Activated CD4-positive, alpha-beta T cell treated with anti-CD3 and anti-CD28 coated beads, Interleukin-2, Interleukin-4, amounts not matched to agents 100 ng/mL and 50 ng/mL, durations not matched to agents 16 hours and 8 hours (primary cell): Measurements from ENCODE around the gene CEP57.

Source experiments
- DNase-seq: peaks from one replicate; pipeline ENCODE4 v3.0.0-alpha.2; 2020; ENCODE audit warnings: low spot score

CEP57 gene

GRCh38 chr11:95790123-95790932 is at the start of gene CEP57:
CEP57 (plus strand) TSS chr11:95790498; CDS start chr11:95790699, 201 bp downstream.
- DNase-seq, result peak; percentile 98

GRCh38 chr11:95750101-95750500 is 40.2 kb upstream of the CEP57 start:
- DNase-seq, result no peak

- DNase-seq, result no peak
These were observed 38.8 kb upstream of the CEP57 start for GRCh38 chr11:95751515-95751914.

GRCh38 chr11:95760941-95761340 is 29.4 kb upstream of the CEP57 start:
- no peak for DNase-seq

- DNase-seq, result no peak
These were observed 27.8 kb upstream of the CEP57 start for GRCh38 chr11:95762534-95762933.

GRCh38 chr11:95764267-95764898 is 25.9 kb upstream of the CEP57 start:
- peak; percentile 57 for DNase-seq

GRCh38 chr11:95766701-95767100 is 23.6 kb upstream of the CEP57 start:
- DNase-seq, result no peak

GRCh38 chr11:95767498-95767897 is 22.8 kb upstream of the CEP57 start:
- DNase-seq, result no peak

- DNase-seq, result no peak
These were observed 21.8 kb upstream of the CEP57 start for GRCh38 chr11:95768521-95768920.

GRCh38 chr11:95776859-95777258 is 13.4 kb upstream of the CEP57 start:
- DNase-seq, result no peak

GRCh38 chr11:95778699-95779098 is 11.6 kb upstream of the CEP57 start:
- no peak for DNase-seq

GRCh38 chr11:95780544-95780943 is 9.8 kb upstream of the CEP57 start:
- no peak for DNase-seq

- DNase-seq, result peak; percentile 30
These were observed 1.3 kb upstream of the CEP57 start for GRCh38 chr11:95788921-95789505.

- peak; percentile 98 for DNase-seq
These were observed 684 bp upstream of the CEP57 start, which contains the start of gene FAM76B for GRCh38 chr11:95789506-95790122. FAM76B (minus strand) TSS chr11:95789782; CDS start chr11:95789478, 304 bp downstream.

- peak; percentile 61 for DNase-seq
These were observed 823 bp downstream of the CEP57 start for GRCh38 chr11:95790933-95791708.

- no peak for DNase-seq
These were observed 1.4 kb downstream of the CEP57 start for GRCh38 chr11:95791709-95792033.

- no peak for DNase-seq
These were observed 1.9 kb downstream of the CEP57 start for GRCh38 chr11:95792200-95792599.

- no peak for DNase-seq
These were observed 2.4 kb downstream of the CEP57 start for GRCh38 chr11:95792700-95793099.

- DNase-seq, result no peak
These were observed 2.8 kb downstream of the CEP57 start for GRCh38 chr11:95793116-95793515.

- DNase-seq, result no peak
These were observed 3.8 kb downstream of the CEP57 start for GRCh38 chr11:95794086-95794485.

- no peak for DNase-seq
These were observed 5.5 kb downstream of the CEP57 start for GRCh38 chr11:95795627-95796295.
